H9 (cell line): ENCODE results near the gene ANP32B. TPM values are rescaled to one million over a fixed set of nuclear protein-coding genes. Genes with fewer than 3 reads are reported as not detected.

Experiments
- DNase-seq: peaks from one replicate; pipeline ENCODE4 v3.0.0-alpha.2; 2017
- H2AFZ ChIP-seq: one replicate; pipeline ENCODE4 v1.6.1; 2013; ENCODE audit warnings: mild to moderate bottlenecking, low read length, control low read depth, moderate library complexity
- H2AK5ac ChIP-seq: 2 replicates; pipeline ENCODE4 v1.6.1; 2013; ENCODE audit warnings: low read length, control low read depth, mixed read lengths; ENCODE audit not compliant: insufficient read length
- H2BK120ac ChIP-seq: one replicate; pipeline ENCODE4 v1.6.1; 2013; ENCODE audit warnings: low read depth, mild to moderate bottlenecking, low read length, control low read depth, inconsistent platforms; ENCODE audit not compliant: poor library complexity, severe bottlenecking
- H2BK12ac ChIP-seq: 2 replicates; pipeline ENCODE4 v1.6.1; 2013; ENCODE audit warnings: low read length, control low read depth, mixed read lengths, low read depth; ENCODE audit not compliant: insufficient read length
- H2BK15ac ChIP-seq: 2 replicates; pipeline ENCODE4 v1.6.1; 2013; ENCODE audit warnings: low read depth, low read length, control low read depth
- H2BK20ac ChIP-seq: one replicate; pipeline ENCODE4 v1.6.1; 2013; ENCODE audit warnings: low read depth, mild to moderate bottlenecking, low read length, control low read depth, inconsistent platforms; ENCODE audit not compliant: poor library complexity, severe bottlenecking
- H2BK5ac ChIP-seq: 2 replicates; pipeline ENCODE4 v1.6.1; 2013; ENCODE audit warnings: low read length, control low read depth, mixed read lengths; ENCODE audit not compliant: insufficient read length
- H3K14ac ChIP-seq: 2 replicates; pipeline ENCODE4 v1.6.1; 2013; ENCODE audit warnings: low read length, control low read depth; ENCODE audit not compliant: insufficient read depth
- H3K18ac ChIP-seq: 2 replicates; pipeline ENCODE4 v1.6.1; 2013; ENCODE audit warnings: low read depth, mild to moderate bottlenecking, mixed read lengths, low read length, control low read depth; ENCODE audit not compliant: insufficient read length
- H3K23ac ChIP-seq: 2 replicates; pipeline ENCODE4 v1.6.1; 2013; ENCODE audit warnings: low read length, control low read depth, mixed read lengths, low read depth; ENCODE audit not compliant: insufficient read length
- H3K23me2 ChIP-seq: 2 replicates; pipeline ENCODE4 v1.6.1; 2013; ENCODE audit warnings: low read depth, mild to moderate bottlenecking, mixed read lengths, low read length, control low read depth; ENCODE audit not compliant: insufficient read length, poor library complexity, severe bottlenecking
- H3K27ac ChIP-seq: 2 replicates; pipeline ENCODE4 v1.5.1; 2013; ENCODE audit warnings: low read length, control low read depth, mixed read lengths, low read depth; ENCODE audit not compliant: insufficient read length
- H3K27me3 ChIP-seq: 2 replicates; pipeline ENCODE4 v1.6.1; 2013; ENCODE audit warnings: low read length, control low read depth, inconsistent platforms; ENCODE audit not compliant: insufficient read depth
- H3K4ac ChIP-seq: 2 replicates; pipeline ENCODE4 v1.6.1; 2013; ENCODE audit warnings: low read depth, mild to moderate bottlenecking, control low read depth, inconsistent platforms, low read length, moderate library complexity
- H3K4me1 ChIP-seq: 2 replicates; pipeline ENCODE4 v1.6.1; 2013; ENCODE audit warnings: low read length, control low read depth, inconsistent platforms; ENCODE audit not compliant: insufficient read depth
- H3K4me2 ChIP-seq: 2 replicates; pipeline ENCODE4 v1.6.1; 2013; ENCODE audit warnings: low read length, control low read depth, mixed read lengths; ENCODE audit not compliant: insufficient read length, insufficient read depth
- H3K56ac ChIP-seq: 2 replicates; pipeline ENCODE4 v1.6.1; 2013; ENCODE audit warnings: low read depth, mild to moderate bottlenecking, mixed read lengths, low read length, control low read depth; ENCODE audit not compliant: insufficient read length
- H3K79me1 ChIP-seq: 2 replicates; pipeline ENCODE4 v1.6.1; 2013; ENCODE audit warnings: low read depth, mild to moderate bottlenecking, moderate library complexity, low read length, control low read depth, inconsistent platforms; ENCODE audit not compliant: insufficient read depth, poor library complexity, severe bottlenecking
- H3K79me2 ChIP-seq: 2 replicates; pipeline ENCODE4 v1.6.1; 2013; ENCODE audit warnings: low read length, control low read depth, inconsistent platforms; ENCODE audit not compliant: insufficient read depth
- H3K9ac ChIP-seq: 2 replicates; pipeline ENCODE4 v1.6.1; 2013; ENCODE audit warnings: low read length, control low read depth, mixed read lengths; ENCODE audit not compliant: insufficient read length; ENCODE audit errors: extremely low read depth
- H3K9me3 ChIP-seq: one replicate; pipeline ENCODE4 v1.6.1; 2013; ENCODE audit warnings: low read depth, low read length, inconsistent platforms; ENCODE audit not compliant: control insufficient read depth
- H3T11ph ChIP-seq: one replicate; pipeline ENCODE4 v1.6.1; 2013; ENCODE audit warnings: mild to moderate bottlenecking, low read length, control low read depth, inconsistent platforms
- H4K20me1 ChIP-seq: one replicate; pipeline ENCODE4 v1.6.1; 2013; ENCODE audit not compliant: control insufficient read depth, insufficient read length, insufficient read depth
- H4K5ac ChIP-seq: 2 replicates; pipeline ENCODE4 v1.6.1; 2013; ENCODE audit warnings: low read depth, mild to moderate bottlenecking, mixed read lengths, low read length, control low read depth; ENCODE audit not compliant: insufficient read length
- H4K8ac ChIP-seq: replicated peaks from 2 replicates; pipeline ENCODE4 v1.6.1; 2013; ENCODE audit warnings: low read length, control low read depth, mixed read lengths, low read depth; ENCODE audit not compliant: insufficient read length
- H4K91ac ChIP-seq: 2 replicates; pipeline ENCODE4 v1.6.1; 2013; ENCODE audit warnings: low read depth, mild to moderate bottlenecking, moderate library complexity, mixed read lengths, low read length, control low read depth; ENCODE audit not compliant: insufficient read length
- H3K27ac Mint-ChIP-seq, 3 experiments: 2 replicates in 2 of 3; 3 replicates in 1 of 3; pipeline ENCODE4 v1.8.0; 2020 to 2021; ENCODE audit warnings: mixed read lengths in 3 of 3, mild to moderate bottlenecking in 1 of 3, moderate library complexity in 1 of 3
- H3K27me3 Mint-ChIP-seq: 2 replicates; pipeline ENCODE4 v1.8.0; 2021; ENCODE audit warnings: low read depth, mild to moderate bottlenecking, moderate library complexity, mixed read lengths
- H3K36me3 Mint-ChIP-seq, 3 experiments: 2 replicates in 2 of 3; 3 replicates in 1 of 3; pipeline ENCODE4 v1.8.0; 2020 to 2021; ENCODE audit warnings: low read depth in 3 of 3, mixed read lengths in 3 of 3; ENCODE audit not compliant: insufficient read depth in 1 of 3
- H3K4me1 Mint-ChIP-seq, 2 experiments: 2 replicates each; pipeline ENCODE4 v1.8.0; 2020; ENCODE audit warnings: mixed read lengths in 2 of 2
- H3K4me3 Mint-ChIP-seq, 2 experiments: 2 replicates in 1 of 2; 3 replicates in 1 of 2; pipeline ENCODE4 v1.8.0; 2020 to 2021; ENCODE audit warnings: mild to moderate bottlenecking in 2 of 2, mixed read lengths in 2 of 2, moderate library complexity in 1 of 2
- H3K9me3 Mint-ChIP-seq, 2 experiments: 2 replicates in 1 of 2; 3 replicates in 1 of 2; pipeline ENCODE4 v1.8.0; 2020; ENCODE audit warnings: mild to moderate bottlenecking in 2 of 2, mixed read lengths in 2 of 2, moderate library complexity in 1 of 2
- CTCF ChIP-seq: fragments of 200-600 bp; sonication (generic); conservative IDR thresholded peaks from 3 replicates; pipeline ENCODE4 v1.8.0; 2021; ENCODE audit warnings: antibody characterized with exemption, mild to moderate bottlenecking
- WGBS: extraction: QIAGEN DNeasy Blood & Tissue Kit; methylation state at CpG from one replicate; pipeline ENCODE4 v1.1.7; 2013; ENCODE audit warnings: missing lambda C conversion rate, low lambda C conversion rate, mixed read lengths; ENCODE audit not compliant: insufficient read length; ENCODE audit errors: extremely low coverage; 5-methylcytosine and 5-hydroxymethylcytosine counted together
- total RNA-seq: library from RNA; stranded (reverse); gene quantifications from 2 replicates; pipeline ENCODE4 v1.2.1, GENCODE V29; 2021

Gene ANP32B
- total RNA-seq, 1 experiment from 2014 or later, result 91.6 TPM

GRCh38 chr9:97984188-97985057, 1.3 kb downstream of the ANP32B start:
- Histone ChIP-seq H2BK20ac (no peak overlapping the region), H2BK15ac (no peak overlapping the region; the same call in 1 of the 2 replicates), H3K18ac (peak overlapping the region; percentile 91), H3K4me1 (no peaks in the 10 kb centered on the region), H3K14ac (peak overlapping the region; percentile 89), H3K79me1 (peaks cover 7% of the 10 kb centered on the region), H4K91ac (no peak overlapping the region), H3K9me3 (no peaks in the 10 kb centered on the region), H3K4ac (no peak overlapping the region; the same call in 1 of the 2 replicates), H2BK5ac (no peak overlapping the region), H3K4me2 (peak overlapping the region; percentile 42), H4K5ac (peak overlapping the region; percentile 56), H4K8ac (no peak overlapping the region), H3K23ac (no peak overlapping the region), H3K23me2 (peaks cover 9% of the 10 kb centered on the region), H3K56ac (no peak overlapping the region), H3K27ac (no peak overlapping the region), H4K20me1 (peaks cover 2% of the 10 kb centered on the region), H2BK12ac (no peak overlapping the region), H3T11ph (no peak overlapping the region), H3K27me3 (peaks cover 41% of the 10 kb centered on the region), H3K79me2 (peaks cover 6% of the 10 kb centered on the region; the same call in 1 of the 2 replicates), H3K9ac (peak overlapping the region; percentile 81), H2AFZ (no peak overlapping the region), H2BK120ac (no peak overlapping the region), H2AK5ac (no peak overlapping the region)
- no CpG with 5 or more reads among the region's 116 CpGs for WGBS
- H3K9me3 Mint-ChIP-seq, result peaks cover 3 to 10% of the 10 kb centered on the region in 2 experiments
- peaks cover 69% of the 10 kb centered on the region for H3K27me3 Mint-ChIP-seq
- no peak for TF ChIP-seq CTCF
- H3K4me1 Mint-ChIP-seq, result peaks cover 4 to 9% of the 10 kb centered on the region in 2 experiments; a peak in 3 of 4 replicates
- no peak overlapping the region for H3K27ac Mint-ChIP-seq
- DNase-seq, result peak; percentile 34
- H3K36me3 Mint-ChIP-seq, result peaks cover 0 to 3% (median 0%) of the 10 kb centered on the region in 3 experiments; a peak in 1 of 7 replicates
- peak overlapping the region; percentile 62 to 73 for H3K4me3 Mint-ChIP-seq
